Erythroblast (primary cell): Measurements from ENCODE around the gene FAM13B.

ENCODE experiments used
- GATA1 ChIP-seq: IDR thresholded peaks from 2 replicates; pipeline ENCODE4 v1.6.1; 2011; ENCODE audit warnings: low read depth, mild to moderate bottlenecking, control low read depth, low read length, moderate library complexity
- POLR2A ChIP-seq: IDR thresholded peaks from 2 replicates; pipeline ENCODE4 v1.6.1; 2011; ENCODE audit warnings: mild to moderate bottlenecking, low read length

DNA sequence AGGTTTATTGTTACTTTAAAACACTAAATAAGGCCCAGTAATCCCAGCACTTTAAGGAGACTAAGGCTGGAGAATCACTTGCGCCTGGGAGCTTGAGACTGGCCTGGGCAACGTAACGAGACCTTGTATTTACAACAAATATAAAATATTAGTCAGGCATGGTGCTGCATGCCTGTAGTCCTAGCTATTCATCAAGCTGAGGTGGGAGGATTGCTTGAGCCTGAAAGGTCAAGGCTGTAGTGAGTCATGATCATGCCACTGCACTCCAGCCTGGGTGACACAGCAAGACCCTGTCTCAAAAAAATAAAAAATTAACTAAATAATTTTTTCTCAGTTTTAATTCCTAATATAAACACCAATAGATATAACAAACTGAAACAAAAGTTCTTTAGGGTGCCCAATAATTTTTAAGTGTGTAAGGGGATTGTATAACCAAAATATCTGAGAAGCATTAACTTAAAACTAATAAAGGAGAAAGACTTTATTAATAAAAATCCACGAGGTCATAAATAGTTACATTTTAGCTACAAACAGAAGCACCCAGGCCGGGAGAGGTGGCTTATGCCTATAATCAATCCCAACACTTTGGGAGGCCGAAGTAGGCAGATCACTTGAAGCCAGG, 32.7 kb downstream of the FAM13B start:
- no peak for TF ChIP-seq POLR2A
- no peak for TF ChIP-seq GATA1
